Mononuclear cell (primary cell): ENCODE data around the gene SDSL. TPM values are rescaled to one million over a fixed set of nuclear protein-coding genes. Genes with fewer than 3 reads are reported as not detected.

ENCODE experiments used
- H3K27me3 ChIP-seq: 2 replicates; pipeline ENCODE4 v1.6.0; 2011; ENCODE audit warnings: low read length, control low read depth; ENCODE audit not compliant: insufficient read depth
- H3K4me1 ChIP-seq: 2 replicates; pipeline ENCODE4 v1.5.1; 2011; ENCODE audit warnings: mild to moderate bottlenecking, low read length, control low read depth; ENCODE audit not compliant: insufficient read depth
- H3K4me3 ChIP-seq: 2 replicates; pipeline ENCODE4 v1.5.1; 2011; ENCODE audit warnings: mild to moderate bottlenecking, low read length, moderate library complexity
- H3K9me3 ChIP-seq: 2 replicates; pipeline ENCODE4 v1.5.1; 2011; ENCODE audit warnings: low read depth, mild to moderate bottlenecking, control low read depth, low read length
- total RNA-seq: library from RNA; depleted of rRNA; stranded (reverse); fragments of >200 nt; gene quantifications from one replicate; pipeline ENCODE4 v1.2.3, GENCODE V29; 2012

Gene SDSL
- total RNA-seq, 1 donor, result 2.6 TPM

DNA sequence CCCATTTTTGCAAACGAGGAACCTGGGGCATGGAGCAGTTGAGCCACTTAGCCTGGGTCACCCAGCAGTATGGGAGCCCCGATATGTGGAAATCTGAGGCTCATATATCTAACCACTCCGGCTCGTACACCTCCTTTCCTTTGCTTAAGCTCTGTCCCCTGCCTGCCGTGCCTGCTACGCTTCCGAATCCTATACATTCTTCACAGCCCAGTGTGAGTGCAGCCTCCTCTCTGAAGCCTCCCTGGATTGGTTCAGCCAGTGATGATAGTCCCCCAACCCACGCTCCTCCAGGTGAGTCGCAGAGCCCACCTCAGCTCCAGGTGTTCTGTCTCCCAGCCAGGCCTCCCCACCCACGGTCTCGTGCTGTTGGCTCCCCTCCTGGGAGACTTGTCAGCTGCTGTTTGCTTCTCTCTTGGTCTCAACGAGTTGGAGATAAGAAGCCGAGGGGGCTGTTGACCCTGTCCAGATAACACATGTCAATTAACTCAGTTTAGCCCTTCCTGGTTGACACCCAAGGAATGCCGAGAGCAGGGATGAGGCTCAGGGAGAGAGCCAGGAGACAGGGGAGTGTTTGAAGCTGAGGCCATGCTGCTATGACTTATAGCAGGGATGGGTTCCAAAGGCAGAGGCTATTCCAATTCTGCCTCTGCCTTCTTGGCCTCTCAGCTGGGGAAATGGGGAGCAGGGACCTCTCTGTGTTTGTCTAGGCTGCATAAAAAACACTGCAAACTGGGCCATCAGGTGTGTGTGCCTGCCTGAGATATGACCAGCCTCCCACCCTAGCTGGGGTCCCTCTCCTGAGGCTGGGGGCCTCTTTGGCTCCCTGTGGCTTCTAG is 19.0 kb downstream of the SDSL start:
- Histone ChIP-seq H3K9me3 (no peaks in the 10 kb centered on the region), H3K4me3 (no peak overlapping the region), H3K4me1 (no peaks in the 10 kb centered on the region), H3K27me3 (peaks cover 3% of the 10 kb centered on the region)

DNA sequence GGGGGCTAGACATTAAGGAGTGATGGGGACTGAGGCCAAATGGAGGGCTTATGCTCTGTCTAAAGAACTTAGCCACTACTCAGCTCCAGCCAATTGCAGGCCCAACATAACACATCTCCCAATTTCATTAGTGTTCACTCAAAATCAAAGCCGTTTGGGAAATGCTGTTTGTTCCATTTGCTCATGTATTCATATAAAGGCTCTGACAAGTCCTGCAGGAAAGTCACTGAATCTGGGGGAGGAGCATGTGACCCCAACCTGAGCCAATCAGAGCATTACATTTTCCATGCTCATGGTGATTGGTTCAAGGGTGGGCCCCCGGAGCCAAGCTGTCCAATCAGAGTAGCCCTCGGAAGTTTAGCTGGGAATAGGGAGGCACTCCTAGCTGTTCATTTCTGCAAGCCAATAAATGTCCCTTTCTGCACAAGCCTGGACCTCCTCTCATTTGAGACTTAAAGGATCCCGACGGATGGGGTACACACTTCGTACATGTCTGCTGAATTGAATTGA is 20.9 kb downstream of the SDSL start:
- Histone ChIP-seq H3K4me1 (no peaks in the 10 kb centered on the region), H3K9me3 (no peaks in the 10 kb centered on the region), H3K27me3 (peaks cover 3% of the 10 kb centered on the region), H3K4me3 (no peak overlapping the region)

DNA sequence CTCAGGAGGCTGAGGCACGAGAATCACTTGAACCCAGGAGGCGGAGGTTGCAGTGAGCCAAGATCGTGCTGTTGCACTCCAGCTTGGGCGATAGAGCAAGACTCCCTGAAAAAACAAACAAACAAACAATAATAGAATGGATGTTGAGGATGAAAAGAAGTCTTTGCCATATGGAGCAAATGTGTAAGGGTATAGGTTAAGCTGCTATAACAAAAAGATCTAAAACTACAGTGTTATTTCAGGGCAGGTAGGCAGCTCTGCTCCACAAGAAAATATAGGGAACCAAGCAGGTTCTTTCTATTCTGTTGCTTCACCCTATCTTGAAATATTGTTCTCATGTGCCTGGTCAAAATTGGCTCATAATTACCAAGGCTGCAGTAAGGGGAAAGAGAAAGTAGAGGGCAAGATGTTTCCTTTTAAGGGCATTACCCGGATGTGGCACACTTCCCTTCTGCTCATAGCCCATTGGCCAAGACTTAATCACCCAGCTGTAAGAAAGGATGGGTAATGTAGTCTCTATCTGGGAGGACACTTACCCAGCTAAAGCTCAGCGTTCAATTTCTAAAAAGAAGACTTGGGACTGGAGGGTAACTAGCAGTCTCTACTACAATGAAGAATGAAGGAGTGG is 23.5 kb downstream of the SDSL start:
- Histone ChIP-seq H3K27me3 (peaks cover 5% of the 10 kb centered on the region), H3K4me1 (no peaks in the 10 kb centered on the region), H3K9me3 (no peaks in the 10 kb centered on the region), H3K4me3 (no peak overlapping the region)

DNA sequence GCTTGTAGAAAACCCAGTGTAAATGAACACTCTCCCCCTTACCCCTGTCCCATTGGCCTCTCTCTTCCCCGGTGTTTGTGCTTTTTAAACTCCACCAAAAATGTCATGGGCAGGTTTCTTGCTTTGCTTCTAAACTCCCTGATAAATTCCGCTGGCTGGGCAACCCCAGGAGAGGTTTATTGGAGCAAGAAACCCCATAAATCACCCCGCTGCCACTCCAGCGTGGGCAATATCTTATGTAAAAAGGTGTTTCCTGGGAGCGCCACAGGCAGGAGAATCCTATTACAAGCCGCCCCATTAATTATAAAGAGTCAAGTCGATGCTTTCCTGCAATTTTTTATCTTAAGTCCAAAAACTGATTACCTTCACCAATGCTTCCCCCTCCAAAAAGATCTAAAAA is 26.7 kb downstream of the SDSL start:
- no peak overlapping the region for H3K4me3 ChIP-seq
- H3K4me1 ChIP-seq, result no peaks in the 10 kb centered on the region
- peaks cover 3% of the 10 kb centered on the region for H3K27me3 ChIP-seq
- H3K9me3 ChIP-seq, result no peaks in the 10 kb centered on the region

DNA sequence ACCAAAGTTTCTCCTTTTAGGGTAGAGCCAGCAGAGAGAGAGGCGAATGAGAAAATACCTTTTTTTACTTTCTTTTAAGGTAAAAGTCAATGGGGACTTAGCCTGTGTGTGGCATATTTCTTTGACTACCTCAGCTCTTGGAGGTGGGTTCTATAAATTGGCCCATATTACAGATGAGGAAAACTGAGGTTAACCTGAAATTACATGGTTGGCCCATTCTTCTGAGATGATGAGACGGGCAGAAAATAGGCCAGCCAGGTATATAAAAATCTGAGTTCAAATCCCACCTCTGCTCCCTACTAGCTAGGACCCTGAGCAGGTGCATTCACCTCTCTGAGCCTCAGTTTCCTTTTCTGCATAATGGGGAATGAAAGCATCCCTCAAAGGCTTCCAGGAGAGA is 27.1 kb downstream of the SDSL start:
- no peak overlapping the region for H3K4me3 ChIP-seq
- H3K9me3 ChIP-seq, result no peaks in the 10 kb centered on the region
- no peaks in the 10 kb centered on the region for H3K4me1 ChIP-seq
- peaks cover 3% of the 10 kb centered on the region for H3K27me3 ChIP-seq

DNA sequence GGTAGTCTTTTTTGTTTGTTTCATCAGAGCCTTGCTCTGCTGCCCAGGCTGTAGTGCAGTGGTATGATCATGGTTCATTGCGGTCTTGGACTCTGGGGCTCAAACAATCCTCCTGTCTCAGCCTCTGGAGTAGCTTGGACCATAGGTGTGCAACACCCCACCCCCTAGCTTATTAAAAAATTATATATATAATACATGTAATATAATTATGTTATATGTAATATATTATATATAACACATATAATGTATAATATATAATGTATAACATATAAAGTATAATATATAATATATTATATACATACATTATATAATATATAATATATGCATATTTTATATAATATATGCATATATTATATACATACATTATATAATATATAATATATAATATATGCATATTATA is 27.7 kb downstream of the SDSL start:
- Histone ChIP-seq H3K27me3 (peaks cover 3% of the 10 kb centered on the region), H3K4me3 (no peak overlapping the region), H3K4me1 (no peaks in the 10 kb centered on the region), H3K9me3 (no peaks in the 10 kb centered on the region)

DNA sequence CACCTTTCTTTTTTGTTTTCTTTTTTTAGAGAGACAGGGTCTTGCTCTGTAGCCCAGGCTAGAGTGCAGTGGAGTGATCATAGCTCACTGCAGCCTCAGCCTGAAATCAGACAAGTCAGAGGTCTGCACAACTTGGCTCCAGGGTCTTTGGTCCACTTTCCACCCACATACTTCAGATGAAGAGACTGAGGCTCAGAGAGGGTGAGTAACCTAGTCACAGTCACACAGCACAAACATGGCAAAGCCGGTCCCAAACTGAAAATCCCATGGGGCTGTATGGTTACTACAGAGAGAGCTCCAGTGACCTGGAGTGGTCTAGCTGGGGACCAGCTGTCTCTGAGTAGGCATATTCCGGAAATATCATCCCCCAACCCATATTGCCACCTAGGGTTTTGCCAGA is 30.3 kb downstream of the SDSL start:
- Histone ChIP-seq H3K27me3 (peaks cover 3% of the 10 kb centered on the region), H3K4me3 (no peak overlapping the region), H3K4me1 (no peaks in the 10 kb centered on the region), H3K9me3 (no peaks in the 10 kb centered on the region)

DNA sequence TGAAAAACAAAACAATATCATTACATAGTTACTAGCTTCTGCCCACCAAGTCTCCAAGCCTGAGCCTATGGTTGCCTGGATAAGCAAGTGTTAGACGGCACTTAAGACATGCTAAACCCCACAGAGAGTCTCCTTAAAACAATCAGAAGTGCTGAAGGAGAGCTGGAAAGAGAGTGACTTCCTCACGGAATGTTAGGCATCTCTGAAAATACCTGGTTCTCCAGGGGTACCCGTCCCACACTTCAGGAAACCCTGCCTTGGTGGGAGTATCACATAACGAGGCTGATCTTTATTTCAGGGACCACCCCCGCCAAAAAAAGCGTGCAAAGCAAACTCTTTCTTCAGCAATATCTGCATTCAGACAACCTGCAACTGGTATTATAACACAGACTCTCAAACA is 31.1 kb downstream of the SDSL start:
- Histone ChIP-seq H3K27me3 (peaks cover 3% of the 10 kb centered on the region), H3K4me3 (no peak overlapping the region), H3K9me3 (no peaks in the 10 kb centered on the region), H3K4me1 (no peaks in the 10 kb centered on the region)

DNA sequence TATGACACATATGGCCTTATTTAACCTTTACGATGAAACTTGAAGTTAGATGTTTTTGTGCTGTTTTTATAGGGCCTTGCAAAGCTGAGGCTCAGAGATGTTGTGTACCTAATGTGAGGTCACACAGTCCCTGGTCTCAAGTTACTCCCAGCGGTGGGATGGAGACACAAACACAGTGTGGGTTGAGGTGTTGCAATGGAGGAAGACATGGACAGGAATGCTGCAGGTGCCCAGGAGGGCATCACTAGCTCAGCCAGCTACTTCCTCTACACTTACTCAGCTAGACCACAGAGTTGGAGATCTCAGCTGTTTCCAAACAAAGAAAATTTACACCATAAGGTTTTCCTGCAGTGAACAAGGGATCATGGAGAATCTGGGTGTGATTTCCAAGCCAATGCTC is 34.0 kb downstream of the SDSL start:
- Histone ChIP-seq H3K4me3 (no peak overlapping the region), H3K27me3 (peaks cover 8% of the 10 kb centered on the region), H3K4me1 (no peaks in the 10 kb centered on the region), H3K9me3 (no peaks in the 10 kb centered on the region)

DNA sequence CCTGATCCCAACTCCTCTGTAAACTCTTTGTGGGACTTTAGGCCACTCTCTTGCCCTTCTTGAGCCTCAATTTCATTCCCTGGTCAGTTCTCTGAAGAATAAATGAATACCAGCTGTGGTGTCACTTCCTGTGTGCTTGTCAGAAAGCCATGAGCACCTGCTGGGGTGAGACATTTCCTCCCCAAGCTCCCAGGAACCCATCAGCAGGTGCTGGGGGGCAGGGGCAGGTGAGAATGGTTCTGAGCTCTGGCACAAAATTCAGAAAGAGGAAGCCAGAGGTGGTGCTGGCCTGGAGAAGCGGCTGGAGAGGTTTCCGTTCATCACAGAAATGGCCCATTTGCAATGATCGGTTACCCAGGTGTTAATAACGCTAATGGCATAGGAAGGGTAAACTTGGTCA is 34.6 kb downstream of the SDSL start:
- Histone ChIP-seq H3K27me3 (peaks cover 14% of the 10 kb centered on the region), H3K9me3 (no peaks in the 10 kb centered on the region), H3K4me3 (no peak overlapping the region), H3K4me1 (no peaks in the 10 kb centered on the region)

DNA sequence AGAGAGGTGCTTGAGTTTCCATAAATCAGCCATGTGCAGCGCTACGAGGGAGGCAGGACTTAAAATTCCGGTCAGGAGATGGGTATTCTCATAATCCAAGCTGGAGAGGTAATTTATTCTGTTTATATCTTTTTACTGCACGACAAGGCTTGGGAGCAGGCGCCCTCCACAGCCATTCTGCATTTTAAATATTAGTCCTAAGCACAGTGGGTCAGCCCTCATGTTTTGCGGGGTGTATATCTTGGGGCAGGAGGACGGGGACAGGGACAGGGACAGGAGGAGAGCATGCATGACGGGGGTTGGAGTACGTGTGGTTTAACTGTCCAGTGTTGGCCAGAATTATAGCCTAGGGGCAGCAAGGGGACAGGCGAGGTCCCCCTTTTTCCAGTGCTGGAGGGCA is 35.0 kb downstream of the SDSL start:
- Histone ChIP-seq H3K4me1 (peaks cover under 1% of the 10 kb centered on the region), H3K27me3 (peaks cover 18% of the 10 kb centered on the region), H3K4me3 (no peak overlapping the region), H3K9me3 (no peaks in the 10 kb centered on the region)

DNA sequence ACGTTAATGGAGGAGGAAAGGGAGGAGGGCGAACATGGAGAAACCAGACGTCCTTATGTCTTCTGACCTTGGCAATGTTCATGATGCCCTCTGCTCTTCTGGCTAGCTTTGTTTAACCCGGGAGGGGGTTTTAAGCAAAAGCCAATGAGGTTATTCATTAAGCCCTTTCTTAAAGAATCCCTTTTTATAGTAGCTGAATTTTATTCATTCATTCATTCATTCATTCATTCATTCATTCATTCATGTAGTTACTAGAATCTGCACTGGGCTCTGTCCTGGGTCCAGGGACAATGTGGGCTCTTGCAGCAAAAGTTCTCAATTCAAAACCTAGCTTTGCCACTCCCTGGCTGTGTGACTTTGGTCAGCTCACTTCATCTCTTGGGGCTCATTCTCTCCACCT is 35.5 kb downstream of the SDSL start:
- Histone ChIP-seq H3K9me3 (no peaks in the 10 kb centered on the region), H3K27me3 (peaks cover 22% of the 10 kb centered on the region), H3K4me3 (no peak overlapping the region), H3K4me1 (peaks cover 5% of the 10 kb centered on the region)

DNA sequence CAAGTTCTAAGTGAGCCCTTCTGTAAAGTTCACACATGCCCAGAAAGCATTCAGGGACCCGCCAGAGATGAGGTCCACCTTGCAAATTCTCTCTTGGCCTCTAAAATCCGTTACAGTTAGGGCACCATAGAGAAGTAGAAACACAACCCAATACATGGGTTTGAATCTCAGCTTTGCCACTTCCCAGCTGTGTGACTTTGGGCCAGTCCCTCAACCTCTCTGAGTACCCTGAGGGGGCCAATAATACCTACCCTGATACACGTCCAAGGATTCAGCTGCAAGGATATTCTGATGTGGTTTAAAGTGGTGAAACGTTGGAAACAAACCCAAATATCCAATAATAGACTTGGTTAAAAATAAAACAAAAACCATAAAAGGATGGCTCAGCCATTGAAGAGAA is 37.8 kb downstream of the SDSL start:
- peaks cover 25% of the 10 kb centered on the region for H3K4me1 ChIP-seq
- H3K9me3 ChIP-seq, result no peaks in the 10 kb centered on the region
- no peak overlapping the region for H3K4me3 ChIP-seq
- peaks cover 45% of the 10 kb centered on the region for H3K27me3 ChIP-seq

DNA sequence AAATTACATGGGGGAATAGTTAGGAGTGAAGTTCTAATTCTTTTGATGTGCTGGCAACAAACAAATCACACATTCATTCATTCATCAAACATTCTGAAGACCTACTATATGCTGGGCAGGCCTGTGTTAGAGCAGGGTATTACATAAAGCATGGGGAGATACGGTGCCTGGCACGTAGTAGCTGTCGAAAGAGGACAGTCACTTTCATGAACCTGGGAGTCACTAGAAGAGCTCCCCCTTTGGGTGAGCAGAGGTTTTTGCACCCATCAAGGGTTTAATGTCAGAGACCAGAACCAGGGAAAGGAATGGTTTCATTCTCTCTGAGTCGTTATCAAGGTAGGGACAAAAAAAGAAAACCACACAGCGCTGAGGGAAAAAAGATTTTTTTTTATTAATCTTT is 39.5 kb downstream of the SDSL start:
- H3K4me3 ChIP-seq, result no peak overlapping the region
- no peaks in the 10 kb centered on the region for H3K9me3 ChIP-seq
- H3K4me1 ChIP-seq, result peaks cover 25% of the 10 kb centered on the region
- H3K27me3 ChIP-seq, result peaks cover 62% of the 10 kb centered on the region

DNA sequence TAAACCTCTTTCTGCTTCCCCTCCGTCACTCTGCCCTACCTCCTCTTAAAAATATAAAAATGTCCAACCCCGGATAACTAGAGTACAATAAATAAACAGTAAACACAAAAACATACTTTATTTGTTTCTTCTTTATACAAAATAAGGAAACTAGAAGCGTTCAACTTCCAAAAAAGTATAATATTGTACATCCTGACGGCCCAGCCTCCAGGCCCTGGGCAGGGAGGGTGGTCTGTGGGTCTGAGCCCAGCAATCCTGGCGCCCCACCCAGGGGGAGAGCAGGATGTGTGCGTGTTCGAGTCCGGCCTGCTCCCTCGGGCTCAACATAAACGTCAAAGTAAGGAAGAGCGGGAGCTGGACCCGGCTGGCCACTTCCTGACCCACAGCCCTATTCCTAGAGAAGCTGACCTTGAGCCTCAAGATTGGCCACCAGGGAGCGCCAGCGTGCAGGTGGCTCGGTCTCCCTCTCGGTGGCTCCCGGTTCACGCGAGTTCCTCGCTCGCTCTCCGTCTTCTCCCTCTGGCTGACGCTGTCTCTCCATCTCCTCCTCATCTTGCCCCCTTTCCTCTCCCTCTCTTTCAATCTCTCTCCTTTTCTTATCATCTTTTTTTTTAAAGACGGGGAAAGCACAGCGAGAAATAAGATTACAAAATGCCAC is 40.1 kb downstream of the SDSL start:
- peaks cover 67% of the 10 kb centered on the region for H3K27me3 ChIP-seq
- no peaks in the 10 kb centered on the region for H3K9me3 ChIP-seq
- no peak overlapping the region for H3K4me3 ChIP-seq
- peaks cover 28% of the 10 kb centered on the region for H3K4me1 ChIP-seq
